Fibroblast of villous mesenchyme (primary cell): ENCODE results near the gene TRIM50. TPM values are rescaled to one million over a fixed set of nuclear protein-coding genes. Genes with fewer than 3 reads are reported as not detected.
A peak's percentile ranks its signal among the peaks of the same experiment; 100 is the strongest.
"Not testable (repeated sequence)": the region's sequence is repeated elsewhere in the genome, so short reads cannot be mapped to it uniquely, and the experiment has no call there.

Source experiments
- DNase-seq: peaks from one replicate; pipeline ENCODE4 v3.0.0-alpha.2; 2010; ENCODE audit warnings: low read depth
- H3K4me3 ChIP-seq: 2 replicates; pipeline ENCODE4 v1.5.1; 2011; ENCODE audit warnings: low read depth, mild to moderate bottlenecking, low read length
- total RNA-seq: library from RNA; depleted of rRNA; stranded (reverse); fragments of >200 nt; gene quantifications from 2 replicates; pipeline ENCODE4 v1.2.3, GENCODE V29; 2012
- TF ChIP-seq, protein P1 (sequence below): IDR thresholded peaks from 2 replicates; pipeline ENCODE4 v1.5.1; 2012; ENCODE audit warnings: low read depth, mild to moderate bottlenecking, low read length; ENCODE audit not compliant: insufficient read depth

TRIM50 gene
- total RNA-seq, 1 donor, result not detected

DNA sequence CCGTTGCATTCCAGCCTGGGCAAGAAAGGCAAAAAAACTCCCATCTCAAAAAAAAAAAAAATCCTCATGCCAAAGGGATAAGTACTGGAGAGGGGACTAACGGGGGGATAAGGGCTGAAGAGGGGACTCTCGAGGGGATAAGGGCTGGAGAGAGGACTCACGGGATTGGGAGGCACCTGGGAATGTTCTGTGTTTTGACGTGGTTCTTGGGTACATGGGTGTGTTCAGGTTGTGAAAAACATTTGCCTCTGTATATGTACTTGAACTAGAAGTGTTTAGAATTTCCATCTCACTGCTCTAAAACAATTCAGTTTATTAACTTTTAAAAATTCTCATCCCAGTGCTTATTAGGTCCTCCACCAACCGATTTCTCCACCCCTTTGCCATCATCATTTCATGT lies 4.6 kb upstream of the TRIM50 start:
- H3K4me3 ChIP-seq, result no peak overlapping the region
- TF ChIP-seq, protein P1, sequence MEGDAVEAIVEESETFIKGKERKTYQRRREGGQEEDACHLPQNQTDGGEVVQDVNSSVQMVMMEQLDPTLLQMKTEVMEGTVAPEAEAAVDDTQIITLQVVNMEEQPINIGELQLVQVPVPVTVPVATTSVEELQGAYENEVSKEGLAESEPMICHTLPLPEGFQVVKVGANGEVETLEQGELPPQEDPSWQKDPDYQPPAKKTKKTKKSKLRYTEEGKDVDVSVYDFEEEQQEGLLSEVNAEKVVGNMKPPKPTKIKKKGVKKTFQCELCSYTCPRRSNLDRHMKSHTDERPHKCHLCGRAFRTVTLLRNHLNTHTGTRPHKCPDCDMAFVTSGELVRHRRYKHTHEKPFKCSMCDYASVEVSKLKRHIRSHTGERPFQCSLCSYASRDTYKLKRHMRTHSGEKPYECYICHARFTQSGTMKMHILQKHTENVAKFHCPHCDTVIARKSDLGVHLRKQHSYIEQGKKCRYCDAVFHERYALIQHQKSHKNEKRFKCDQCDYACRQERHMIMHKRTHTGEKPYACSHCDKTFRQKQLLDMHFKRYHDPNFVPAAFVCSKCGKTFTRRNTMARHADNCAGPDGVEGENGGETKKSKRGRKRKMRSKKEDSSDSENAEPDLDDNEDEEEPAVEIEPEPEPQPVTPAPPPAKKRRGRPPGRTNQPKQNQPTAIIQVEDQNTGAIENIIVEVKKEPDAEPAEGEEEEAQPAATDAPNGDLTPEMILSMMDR, result no peak
- no peak for DNase-seq

DNA sequence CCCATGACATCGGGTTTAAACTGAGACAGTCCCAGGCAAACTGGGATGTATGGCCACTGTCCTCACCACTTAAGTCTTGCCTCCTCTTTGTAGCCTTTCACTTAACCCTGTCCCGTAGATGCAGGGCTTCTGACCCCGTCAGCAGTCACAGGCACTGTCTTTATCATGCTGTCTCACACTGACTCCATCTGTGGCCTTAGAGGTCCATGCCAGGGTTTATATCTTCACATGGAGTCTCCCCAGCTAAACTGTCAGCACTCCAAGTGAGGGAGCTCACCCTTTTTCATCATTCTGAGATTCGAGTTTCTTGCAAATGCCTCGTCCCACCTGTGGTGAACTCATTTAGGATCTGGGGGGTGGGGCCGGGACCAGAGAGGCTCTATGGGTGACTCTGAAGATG lies 2.9 kb upstream of the TRIM50 start:
- no peak for DNase-seq
- H3K4me3 ChIP-seq, result no peak overlapping the region
- TF ChIP-seq, protein P1, result no peak

DNA sequence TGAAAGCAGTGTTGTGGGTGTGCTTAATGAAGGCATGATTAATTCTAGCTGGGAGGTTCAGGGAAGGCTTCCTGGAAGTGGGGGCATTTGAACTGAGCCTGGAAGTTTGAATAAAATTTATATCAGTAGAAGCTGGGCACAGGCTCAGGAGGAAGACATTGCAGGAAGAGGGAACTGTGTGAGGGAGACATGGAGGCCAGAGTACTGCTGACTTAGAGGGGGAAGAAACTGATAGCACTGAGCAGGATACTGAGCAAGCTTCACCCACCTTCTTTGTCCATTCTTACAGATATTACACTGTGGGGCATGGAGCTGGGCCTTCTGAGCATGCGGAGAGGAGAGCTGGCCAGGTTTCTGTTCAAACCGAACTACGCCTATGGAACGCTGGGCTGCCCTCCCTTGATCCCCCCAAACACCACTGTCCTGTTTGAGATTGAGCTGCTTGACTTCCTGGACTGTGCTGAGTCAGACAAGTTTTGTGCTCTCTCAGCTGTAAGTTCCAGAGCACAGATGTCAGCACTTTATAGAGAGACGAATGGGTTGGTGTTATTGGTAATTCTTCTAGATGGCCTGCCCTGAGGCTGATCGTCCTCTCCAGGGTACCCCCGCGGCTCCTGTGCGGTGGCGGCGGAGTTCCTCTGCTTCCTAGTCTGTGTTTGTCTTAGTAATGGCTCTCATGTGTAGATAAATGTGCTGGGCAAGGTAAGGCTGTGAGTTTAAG lies 2.1 kb upstream of the TRIM50 start:
- peak; percentile 29 for DNase-seq
- TF ChIP-seq, protein P1, result no peak
- H3K4me3 ChIP-seq, result no peak overlapping the region

DNA sequence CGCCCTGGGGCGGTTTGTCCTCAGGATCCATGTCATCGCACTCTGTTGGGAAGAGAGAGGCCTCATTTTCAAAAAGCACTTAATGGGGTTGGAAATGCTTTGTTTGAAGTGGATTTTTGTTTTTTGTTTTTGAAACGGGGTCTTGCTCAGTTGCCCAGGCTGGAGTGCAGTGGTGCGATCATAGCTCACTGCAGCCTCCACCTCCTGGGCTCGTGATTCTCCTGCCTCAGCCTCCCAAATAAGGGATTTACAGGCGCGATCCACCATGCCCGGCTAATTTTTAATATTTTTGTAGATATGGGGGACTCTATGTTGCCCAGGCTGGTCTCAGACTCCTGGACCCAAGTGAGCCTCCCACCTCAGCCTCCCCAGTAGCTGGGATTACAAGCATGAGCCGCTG lies 814 bp upstream of the TRIM50 start:
- no peak overlapping the region for H3K4me3 ChIP-seq
- TF ChIP-seq, protein P1, result no peak
- DNase-seq, result no peak

DNA sequence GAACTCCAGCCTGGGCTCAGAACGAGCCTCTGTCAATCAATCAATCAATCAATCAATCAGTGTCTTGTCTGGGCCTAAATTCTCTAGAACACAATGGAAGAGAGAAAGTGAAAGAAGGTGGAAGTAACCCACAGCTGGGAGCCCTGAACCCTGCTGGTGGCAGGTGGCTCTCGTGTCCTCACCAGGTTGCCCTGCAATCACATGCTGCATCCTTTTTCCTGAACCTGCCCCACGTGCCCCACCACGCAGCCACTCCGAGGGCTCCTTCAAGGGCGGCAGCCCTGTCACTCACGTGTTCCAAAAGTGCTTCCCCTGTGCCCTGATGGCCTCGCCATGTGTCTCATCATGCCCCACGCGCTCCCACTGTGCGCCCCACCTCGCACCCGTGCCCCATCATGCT lies 433 bp downstream of the TRIM50 start:
- not testable (repeated sequence) for H3K4me3 ChIP-seq, DNase-seq

DNA sequence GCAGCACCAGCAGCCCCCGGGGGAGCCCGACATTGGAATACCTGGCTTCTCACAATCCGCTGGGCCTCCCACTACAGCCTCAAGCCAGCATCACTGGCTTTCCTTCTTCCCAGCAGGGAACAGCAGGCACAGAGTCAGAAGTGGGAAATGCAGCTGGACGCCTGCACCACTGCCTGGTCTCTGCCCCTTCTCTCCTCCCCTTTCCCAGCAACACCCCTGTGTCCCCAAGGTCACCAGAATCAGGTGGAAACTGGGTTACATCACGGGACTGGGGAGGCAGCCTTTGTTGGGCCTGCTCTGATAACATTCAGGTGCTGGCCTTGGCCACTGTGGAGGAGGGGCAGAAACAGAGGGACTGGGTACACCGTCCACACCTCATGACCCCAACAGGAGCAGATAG lies 2.5 kb downstream of the TRIM50 start:
- not testable (repeated sequence) for DNase-seq, H3K4me3 ChIP-seq

DNA sequence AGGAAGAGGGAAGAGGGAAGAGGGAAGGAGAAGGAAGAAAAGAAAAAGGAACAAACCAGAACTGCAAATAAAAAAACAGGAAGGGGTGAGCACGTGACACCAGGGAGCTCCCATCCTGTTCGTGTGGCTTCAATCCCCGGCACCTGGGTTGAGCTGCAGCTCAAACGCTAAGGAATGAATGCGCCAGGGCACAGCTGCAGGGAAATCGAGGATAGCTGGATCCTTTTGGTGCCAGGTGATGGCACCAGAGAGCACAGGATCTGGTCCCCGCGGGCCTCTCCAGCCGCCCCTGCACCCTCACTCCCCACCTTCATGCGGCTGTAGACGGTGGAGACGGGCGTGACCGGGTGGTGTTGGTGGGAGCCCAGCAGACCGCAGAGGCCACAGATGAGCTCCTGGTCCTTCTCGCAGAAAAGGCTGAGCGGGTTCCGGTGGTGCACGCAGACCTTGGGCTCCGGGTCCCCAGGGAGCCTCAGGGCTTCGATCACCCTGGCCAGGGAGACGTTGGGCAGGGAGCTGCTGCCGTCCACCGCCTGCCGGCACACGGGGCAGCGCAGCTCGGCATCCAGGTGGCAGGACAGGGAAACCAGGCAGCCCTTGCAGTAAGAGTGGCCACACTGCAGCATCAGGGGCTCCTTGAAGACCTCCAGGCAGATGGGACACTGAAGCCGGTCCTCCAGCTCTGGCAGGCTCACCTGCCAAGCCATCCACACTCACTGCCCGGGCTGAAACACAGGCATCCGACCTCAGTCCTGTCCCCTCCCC lies 3.6 kb downstream of the TRIM50 start:
- H3K4me3 ChIP-seq, result not testable (repeated sequence)
- DNase-seq, result peak; percentile 40
- TF ChIP-seq, protein P1, result peak; percentile 53

DNA sequence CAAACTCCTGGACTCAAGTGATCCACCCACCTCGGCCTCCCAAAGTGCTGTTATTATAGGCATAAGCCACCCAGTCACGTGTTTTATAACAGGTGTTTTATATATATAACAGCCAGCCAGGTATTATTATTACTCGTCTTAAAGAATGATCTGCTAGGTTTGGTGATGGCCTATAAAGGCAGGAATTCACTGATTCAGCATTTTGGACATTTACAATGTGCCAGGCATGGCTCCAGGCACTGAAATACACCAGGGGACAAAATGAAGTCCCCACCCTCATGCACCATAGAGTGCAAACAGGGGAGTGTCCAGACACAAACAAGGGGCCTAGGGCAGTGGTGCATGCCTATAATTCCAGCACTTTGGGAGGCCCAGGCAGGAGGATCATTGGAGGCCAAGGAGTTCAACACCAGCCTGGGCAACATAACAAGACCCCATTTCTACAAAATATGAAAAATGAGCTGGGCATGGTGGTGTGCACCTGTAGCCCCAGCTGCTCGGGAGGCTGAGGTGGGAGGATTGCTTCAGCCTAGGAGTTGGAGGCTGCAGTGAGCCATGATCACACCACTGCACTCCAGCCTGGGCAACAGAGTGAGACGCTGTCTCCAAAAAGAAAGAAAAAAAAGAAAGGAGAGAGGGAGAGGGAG lies 4.3 kb downstream of the TRIM50 start:
- not testable (repeated sequence) for H3K4me3 ChIP-seq, DNase-seq

DNA sequence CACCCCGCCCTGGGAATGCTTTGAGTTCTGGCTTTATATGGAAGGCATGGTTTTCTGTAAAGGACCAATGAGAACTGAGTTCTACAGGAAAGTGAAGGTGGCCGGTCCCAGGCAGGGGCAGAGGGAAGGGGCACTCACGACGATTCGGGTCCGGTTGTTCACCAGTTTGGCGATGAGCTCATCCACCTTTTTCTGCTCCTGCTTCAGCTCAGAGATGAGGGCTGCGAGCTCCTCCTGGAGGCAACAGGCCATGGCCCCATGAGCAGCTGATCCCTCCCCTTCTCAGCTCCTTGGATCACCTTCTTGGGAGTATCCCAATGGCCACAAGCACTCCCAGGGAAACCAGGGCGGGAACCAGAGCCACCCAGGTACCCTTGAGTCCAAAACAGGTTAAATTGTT lies 7.9 kb downstream of the TRIM50 start:
- DNase-seq, H3K4me3 ChIP-seq: not testable (repeated sequence)

DNA sequence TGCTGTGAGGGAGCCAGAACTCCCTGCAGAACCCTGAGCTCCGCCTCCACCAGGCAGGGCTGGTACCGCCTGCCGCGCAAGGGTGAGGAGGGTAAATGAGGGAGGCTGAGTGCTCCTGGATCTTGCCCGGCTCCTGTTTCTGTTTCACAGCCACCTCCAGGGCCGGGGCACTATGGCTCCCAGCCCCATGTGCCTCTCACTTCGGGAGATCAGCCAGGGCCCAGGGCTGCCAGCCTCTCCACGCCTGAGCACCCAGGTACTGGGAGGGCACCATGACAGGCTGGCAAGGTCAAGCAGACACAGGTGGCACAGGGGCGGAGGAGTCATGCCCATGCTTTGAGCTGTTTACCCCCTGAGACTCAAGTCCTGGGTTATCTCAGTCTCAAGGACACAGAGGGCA lies 8.3 kb downstream of the TRIM50 start:
- not testable (repeated sequence) for DNase-seq, H3K4me3 ChIP-seq

DNA sequence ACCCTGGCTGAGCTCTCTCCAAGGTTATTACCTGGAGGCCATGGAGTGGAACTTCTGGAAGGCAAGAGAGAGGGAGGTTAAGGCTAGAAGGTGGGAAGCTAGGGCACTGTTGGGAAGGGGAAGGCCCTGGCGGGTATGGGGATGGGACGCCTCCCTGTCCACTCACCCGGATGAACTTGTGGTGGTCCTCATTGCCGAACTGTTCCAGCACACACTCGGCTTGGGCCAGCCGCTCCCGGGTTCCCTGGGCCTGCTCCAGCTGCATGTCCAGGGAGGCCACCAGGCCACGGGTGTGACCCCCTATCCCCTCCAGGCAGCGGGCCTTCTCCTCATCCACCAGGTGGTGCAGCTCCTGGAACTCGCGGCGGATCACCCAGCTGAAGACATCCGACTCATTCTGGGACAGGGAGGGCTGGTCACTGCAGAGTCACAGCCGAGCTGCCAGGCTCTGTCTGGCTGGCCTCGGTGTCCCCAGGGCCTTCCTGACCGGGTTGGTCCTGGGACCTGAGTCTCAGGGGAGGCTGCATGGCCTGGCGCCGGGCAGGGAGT lies 9.2 kb downstream of the TRIM50 start:
- DNase-seq, H3K4me3 ChIP-seq: not testable (repeated sequence)
